NCI-H1930 (cell line): ENCODE measurements around the gene TCTA.

ENCODE experiments used
- DNase-seq, 2 experiments: peaks; one replicate each; lab custom pipeline; 2025; lab: John Stamatoyannopoulos, UW

Gene TCTA

GRCh38 chr3:49410846-49411534 lies 1.2 kb upstream of the TCTA start:
- no peak for DNase-seq

- peak in 1 of 2 experiments; percentile 43 for DNase-seq
Measured at GRCh38 chr3:49411535-49411967, 672 bp upstream of the TCTA start.

GRCh38 chr3:49412632-49413337 lies 562 bp downstream of the TCTA start:
- no peak for DNase-seq

GRCh38 chr3:49413338-49413734 lies 1.1 kb downstream of the TCTA start:
- no peak for DNase-seq

- no peak for DNase-seq
Measured at GRCh38 chr3:49414753-49415152, 2.5 kb downstream of the TCTA start.

- no peak for DNase-seq
Measured at GRCh38 chr3:49415931-49416601, 3.8 kb downstream of the TCTA start.

- no peak for DNase-seq
Measured at GRCh38 chr3:49416867-49417266, 4.6 kb downstream of the TCTA start.

GRCh38 chr3:49417516-49418120 lies 5.4 kb downstream of the TCTA start:
- no peak for DNase-seq

GRCh38 chr3:49421890-49422378 lies 9.7 kb downstream of the TCTA start:
- DNase-seq, result no peak

GRCh38 chr3:49422379-49423248 lies 10.4 kb downstream of the TCTA start, which contains the start of gene AMT:
TSS of gene AMT (minus strand) at chr3:49422473. CDS start at chr3:49422450, 23 bp downstream.
- DNase-seq, result no peak

- no peak for DNase-seq
Measured at GRCh38 chr3:49424816-49425215, 12.6 kb downstream of the TCTA start.

GRCh38 chr3:49427586-49427985 lies 15.4 kb downstream of the TCTA start:
- no peak for DNase-seq

GRCh38 chr3:49428752-49429080 lies 16.5 kb downstream of the TCTA start:
- no peak for DNase-seq

- no peak for DNase-seq
Measured at GRCh38 chr3:49434731-49435130, 22.5 kb downstream of the TCTA start.

- DNase-seq, result no peak
Measured at GRCh38 chr3:49445391-49445790, 33.2 kb downstream of the TCTA start.

GRCh38 chr3:49453621-49454020 lies 41.4 kb downstream of the TCTA start:
- DNase-seq, result no peak

GRCh38 chr3:49454458-49454857 lies 42.2 kb downstream of the TCTA start:
- DNase-seq, result no peak

GRCh38 chr3:49454898-49455681 lies 42.9 kb downstream of the TCTA start:
- no peak for DNase-seq

- DNase-seq, result no peak
Measured at GRCh38 chr3:49456466-49456865, 44.2 kb downstream of the TCTA start.

GRCh38 chr3:49460188-49460890 lies 48.1 kb downstream of the TCTA start:
- no peak for DNase-seq
